Right lobe of liver (tissue), 6 donors: Measurements from ENCODE around the gene ZNF777. TPM values are rescaled to one million over a fixed set of nuclear protein-coding genes. Genes with fewer than 3 reads are reported as not detected.
"Not testable (repeated sequence)": the region's sequence is repeated elsewhere in the genome, so short reads cannot be mapped to it uniquely, and the experiment has no call there.

Experiments
- ATAC-seq, 4 donors: fragments of 200-7000 bp; cut with Tn5 transposase; one replicate each; pipeline ENCODE4 v1.9.1; 2020; ENCODE audit warnings: mild to moderate bottlenecking in 4 of 4, moderate library complexity in 4 of 4
- DNase-seq, 3 donors: peaks; one replicate each; pipeline ENCODE4 v3.0.0-alpha.2; 2020
- H3K27ac ChIP-seq, 3 donors: fragments of 200-600 bp; one replicate each; pipeline ENCODE4 v1.8.0; 2022
- H3K27me3 ChIP-seq, 2 donors: fragments of 200-600 bp; one replicate each; pipeline ENCODE4 v1.8.0; 2022
- H3K36me3 ChIP-seq, 4 donors: fragments of 200-600 bp; sonication (generic) in 1 of 4; one replicate each; pipeline versions ENCODE4 v1.5.1 to v1.8.0; 2017 to 2022; ENCODE audit warnings: control low read depth in 1 of 4
- H3K4me1 ChIP-seq, 4 donors: fragments of 200-600 bp; sonication (generic) in 1 of 4; one replicate each; pipeline versions ENCODE4 v1.5.1 to v1.8.0; 2017 to 2022; ENCODE audit warnings: control low read depth in 1 of 4
- H3K4me3 ChIP-seq, 3 donors: fragments of 200-600 bp; one replicate each; pipeline ENCODE4 v1.8.0; 2022
- H3K9me3 ChIP-seq, 4 donors: fragments of 200-600 bp; sonication (generic) in 1 of 4; one replicate each; pipeline versions ENCODE4 v1.5.1 to v1.8.0; 2017 to 2022; ENCODE audit warnings: control low read depth in 1 of 4
- CTCF ChIP-seq, 4 donors: fragments of 200-600 bp in 3 of 4; fragments of 450-650 bp in 1 of 4; IDR thresholded peaks; one replicate each; pipeline versions ENCODE4 v1.5.1 to v1.8.0; 2016 to 2022; ENCODE audit warnings: antibody characterized with exemption in 4 of 4, mild to moderate bottlenecking in 2 of 4
- POLR2A ChIP-seq: fragments of 450-650 bp; IDR thresholded peaks from one replicate; pipeline ENCODE4 v1.6.1; 2017; ENCODE audit warnings: antibody characterized with exemption, mild to moderate bottlenecking
- WGBS: methylation state at CpG from one replicate; pipeline ENCODE4 v1.1.6; 2018; ENCODE audit warnings: low coverage, low lambda C conversion rate; ENCODE audit not compliant: insufficient coverage; ENCODE audit errors: missing lambda C conversion rate; 5-methylcytosine and 5-hydroxymethylcytosine counted together
- intact Hi-C, 2 donors: fragments of 100-400 bp; cut with DNase I; formaldehyde crosslinking; loops; one replicate each; pipeline versions ENCODE4 v1.11.2 to v1.14.1; 2022
- total RNA-seq, 6 experiments: library from RNA; depleted of rRNA in 2 of 6; stranded (reverse); fragments of >200 nt in 2 of 6; fragmentation: NEBNext Ultra II Directional in 3 of 6; extraction: Animal tissue kit (Norgen Biotek cat#: 25700) in 3 of 6; gene quantifications; one replicate each; pipeline versions ENCODE4 v1.1.0 to v1.2.4, GENCODE V29; 2016 to 2023
- donor health status: DM: no; HTN: yes; CAD: no.
- donor health status: DM: no; HTN: no; CAD: no.
- donor health status: DM: no; HTN: no; CAD: no.
- donor health status: DM: no; HTN: yes; CAD: no.
- donor health status: DM: no; HTN: yes; CAD: no.

ZNF777 gene
- total RNA-seq, 6 experiments from 2014 or later, result 5.3 to 7.0 (median 5.4) TPM

GRCh38 chr7:149449897-149450296 is 11.0 kb downstream of the ZNF777 start:
- Histone ChIP-seq H3K9me3 (no peaks in the 10 kb centered on the region), H3K27me3 (no peaks in the 10 kb centered on the region), H3K36me3 (peaks cover 0 to 70% (median 12%) of the 10 kb centered on the region in 4 donors), H3K4me1 (no peaks in the 10 kb centered on the region), H3K27ac (no peak overlapping the region), H3K4me3 (no peak overlapping the region)
- intact Hi-C loops, result no loop called here
- no peak for DNase-seq
- TF ChIP-seq CTCF (IDR thresholded peaks at IDR 0.05) (no peak), POLR2A (no peak)
- no CpG with 5 or more reads among the region's 6 CpGs for WGBS
- ATAC-seq, result no peak

DNA sequence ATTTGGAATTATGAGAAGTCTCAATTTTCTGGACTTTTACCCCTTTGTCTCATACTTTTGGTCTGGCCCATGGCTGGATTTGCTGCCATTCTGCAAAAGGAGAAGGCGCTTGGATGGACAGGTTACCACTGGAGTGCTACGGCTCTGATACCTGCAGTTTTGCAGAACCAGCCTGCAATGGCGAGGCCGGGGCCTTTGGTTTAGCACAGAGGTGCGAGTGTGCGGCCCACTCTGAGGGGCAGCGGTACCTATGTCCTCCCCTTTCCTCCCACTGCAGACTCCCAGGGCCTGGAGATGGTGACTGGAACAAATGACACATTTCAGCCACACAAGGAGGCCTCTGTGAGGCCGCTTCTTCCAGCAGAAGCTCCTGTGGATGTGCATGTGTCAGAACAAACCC is 11.9 kb downstream of the ZNF777 start:
- H3K4me1 ChIP-seq, result no peaks in the 10 kb centered on the region
- H3K27me3 ChIP-seq, result no peaks in the 10 kb centered on the region
- WGBS, result 80% methylated on average over 3 of the region's 8 CpGs
- no peaks in the 10 kb centered on the region for H3K9me3 ChIP-seq
- no peak overlapping the region for H3K4me3 ChIP-seq
- intact Hi-C loops, result no loop called here
- DNase-seq (no peak), ATAC-seq (no peak)
- H3K36me3 ChIP-seq, result peaks cover 0 to 60% (median 9%) of the 10 kb centered on the region in 4 donors
- TF ChIP-seq CTCF (IDR thresholded peaks at IDR 0.05), result no peak
- TF ChIP-seq POLR2A, result no peak
- H3K27ac ChIP-seq, result no peak overlapping the region

DNA sequence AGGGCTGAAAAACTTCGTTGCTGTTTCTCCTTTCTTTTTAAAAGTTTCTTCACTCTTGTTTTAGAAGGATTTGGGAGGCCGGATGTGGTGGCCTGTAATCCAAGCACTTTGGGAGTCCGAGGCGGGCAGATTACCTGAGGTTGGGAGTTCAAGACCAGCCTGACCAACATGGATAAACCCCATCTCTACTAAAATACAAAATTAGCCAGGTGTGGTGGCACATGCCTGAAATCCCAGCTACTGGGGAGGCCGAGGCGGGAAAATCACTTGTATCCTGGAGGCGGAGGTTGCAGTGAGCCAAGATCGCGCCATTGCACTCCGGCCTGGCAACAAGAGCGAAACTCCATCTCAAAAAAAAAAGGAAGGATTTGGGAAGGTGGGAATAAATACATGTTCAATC is 14.8 kb downstream of the ZNF777 start:
- H3K4me3 ChIP-seq, ATAC-seq, H3K4me1 ChIP-seq, H3K27ac ChIP-seq, H3K9me3 ChIP-seq, DNase-seq, H3K27me3 ChIP-seq, intact Hi-C loops: not testable (repeated sequence)
- H3K36me3 ChIP-seq, result peaks cover 0 to 43% (median 9%) of the 10 kb centered on the region in 4 donors
- WGBS, result over 99% methylated on average over 8 of the region's 11 CpGs

DNA sequence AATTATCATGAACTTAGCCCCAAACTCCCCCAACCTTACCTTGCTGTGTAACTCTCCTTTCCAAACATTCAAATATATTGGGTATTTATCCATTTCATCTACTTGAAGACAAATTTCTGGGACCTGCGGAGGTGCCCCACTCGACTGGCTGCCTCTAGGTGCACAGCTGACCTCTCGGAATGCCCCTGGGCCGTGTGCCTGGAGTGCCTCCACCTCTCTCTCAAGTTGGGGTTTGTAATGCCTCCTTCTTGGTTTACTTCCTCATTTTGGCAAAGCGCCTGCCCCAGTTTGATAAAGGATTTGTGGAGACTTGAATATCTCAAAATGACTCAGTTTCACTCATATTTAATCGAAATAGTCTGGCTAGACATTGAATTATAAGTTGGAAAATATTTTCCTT is 16.6 kb downstream of the ZNF777 start:
- H3K9me3 ChIP-seq, result no peaks in the 10 kb centered on the region
- DNase-seq, result no peak
- no peaks in the 10 kb centered on the region for H3K4me1 ChIP-seq
- intact Hi-C loops, result no loop called here
- ATAC-seq, result no peak
- H3K36me3 ChIP-seq, result peaks cover 0 to 26% (median 2%) of the 10 kb centered on the region in 4 donors
- no peak overlapping the region for H3K27ac ChIP-seq
- TF ChIP-seq POLR2A (no peak), CTCF (IDR thresholded peaks at IDR 0.05) (no peak)
- no peak overlapping the region for H3K4me3 ChIP-seq
- 80% methylated on average over 6 of the region's 6 CpGs for WGBS
- no peaks in the 10 kb centered on the region for H3K27me3 ChIP-seq

- no peak for TF ChIP-seq CTCF (IDR thresholded peaks at IDR 0.05)
- no peak for TF ChIP-seq POLR2A
- DNase-seq, result no peak
- Histone ChIP-seq H3K9me3 (no peaks in the 10 kb centered on the region), H3K27ac (no peak overlapping the region), H3K4me3 (no peak overlapping the region), H3K27me3 (no peaks in the 10 kb centered on the region), H3K4me1 (no peaks in the 10 kb centered on the region), H3K36me3 (peaks cover 0 to 18% (median 2%) of the 10 kb centered on the region in 4 donors)
- ATAC-seq, result no peak
- 96% methylated on average over 6 of the region's 7 CpGs for WGBS
- intact Hi-C loops, result no loop called here
Measured at GRCh38 chr7:149443523-149443922, 17.3 kb downstream of the ZNF777 start.
